ENCODE measurements around the gene TMEM126A.

Gene TMEM126A

GRCh38 chr11:85627998-85628770 is 19.6 kb upstream of the TMEM126A start, which contains the start of gene TMEM126B:
TMEM126B (plus strand) TSS chr11:85628593; CDS start chr11:85628608, 15 bp downstream.
- Histone ChIP-seq H2BK15ac (ENCODE audit: low read depth, poor library complexity, severe bottlenecking) (peak within 1 kb of the TSS; percentile 56), H3K36me3 (ENCODE audit: control insufficient read depth in 1 of 2, insufficient read depth in 2 of 2, low read depth in 1 of 2, low read length in 2 of 2) (peaks cover 2 to 15% of the 10 kb centered on the region in 2 experiments), H3K23ac (ENCODE audit: low read length in 2 of 2) (no peak within 1 kb of the TSS), H3K4me2 (ENCODE audit: low read length, poor library complexity, severe bottlenecking) (peak within 1 kb of the TSS; percentile 82), H2AFZ (ENCODE audit: low read depth, low read length) (peak within 1 kb of the TSS; percentile 69), H3K18ac (ENCODE audit: low read depth in 1 of 2, low read length in 2 of 2) (peak within 1 kb of the TSS; percentile 72 to 86), H3K4me3 (ENCODE audit: insufficient read depth in 1 of 2, low read depth in 1 of 2, low read length in 2 of 2) (peak within 1 kb of the TSS; percentile 64 to 95), H2AK5ac (ENCODE audit: low read length, severe bottlenecking) (no peak within 1 kb of the TSS), H4K8ac (ENCODE audit: low read length) (peak within 1 kb of the TSS; percentile 76), H2BK120ac (ENCODE audit: low read depth, low read length) (no peak within 1 kb of the TSS), H3K4ac (ENCODE audit: low read depth in 1 of 2, low read length in 2 of 2) (peak within 1 kb of the TSS in 1 of 2 experiments; percentile 80), H3K9ac (ENCODE audit: low read length) (peak within 1 kb of the TSS; percentile 95), H3K27ac (ENCODE audit: low read length, poor library complexity, severe bottlenecking) (peak within 1 kb of the TSS; percentile 83), H3K4me1 (ENCODE audit: control insufficient read depth, insufficient read depth, low read depth, low read length) (no peaks in the 10 kb centered on the region), H3K14ac (ENCODE audit: low read length in 2 of 2) (peak within 1 kb of the TSS in 1 of 2 experiments; percentile 41), H3K79me1 (replicated peaks; ENCODE audit: low read length, poor library complexity, severe bottlenecking) (peaks cover 6% of the 10 kb centered on the region), H3K27me3 (ENCODE audit: control insufficient read depth in 1 of 2, insufficient read depth in 1 of 2, low read length in 2 of 2) (no peaks in the 10 kb centered on the region), H2BK5ac (ENCODE audit: low read depth, low read length, poor library complexity, severe bottlenecking) (no peak within 1 kb of the TSS), H4K91ac (ENCODE audit: low read length) (peak within 1 kb of the TSS; percentile 65), H2BK12ac (ENCODE audit: low read length in 2 of 2) (peak within 1 kb of the TSS in 1 of 2 experiments; percentile 27), H3K9me3 (ENCODE audit: control insufficient read depth, low read length) (no peaks in the 10 kb centered on the region)
- peak; percentile 98 for DNase-seq
- under 1% methylated on average over 41 of the region's 41 CpGs for WGBS

- H3K9ac ChIP-seq (ENCODE audit: low read length) = peak overlapping the region; percentile 95
- peaks cover 2 to 16% of the 10 kb centered on the region in 2 experiments for H3K36me3 ChIP-seq (ENCODE audit: control insufficient read depth in 1 of 2, insufficient read depth in 2 of 2, low read depth in 1 of 2, low read length in 2 of 2)
- H3K23ac ChIP-seq (ENCODE audit: low read length in 2 of 2) = no peak overlapping the region
- no peaks in the 10 kb centered on the region for H3K27me3 ChIP-seq (ENCODE audit: control insufficient read depth in 1 of 2, insufficient read depth in 1 of 2, low read length in 2 of 2)
- H3K4me2 ChIP-seq (ENCODE audit: low read length, poor library complexity, severe bottlenecking) = peak overlapping the region; percentile 81
- peak overlapping the region; percentile 57 to 62 for H3K18ac ChIP-seq (ENCODE audit: low read depth in 1 of 2, low read length in 2 of 2)
- WGBS = 2% methylated on average over 10 of the region's 13 CpGs
- H3K4me3 ChIP-seq (ENCODE audit: insufficient read depth in 1 of 2, low read depth in 1 of 2, low read length in 2 of 2) = peak overlapping the region; percentile 64 to 95
- peak overlapping the region; percentile 69 for H2AFZ ChIP-seq (ENCODE audit: low read depth, low read length)
- DNase-seq = no peak
- peaks cover 6% of the 10 kb centered on the region for H3K79me1 ChIP-seq (replicated peaks; ENCODE audit: low read length, poor library complexity, severe bottlenecking)
- no peak overlapping the region for H4K91ac ChIP-seq (ENCODE audit: low read length)
- H3K27ac ChIP-seq (ENCODE audit: low read length, poor library complexity, severe bottlenecking) = peak overlapping the region; percentile 41
- H2BK12ac ChIP-seq (ENCODE audit: low read length in 2 of 2) = no peak overlapping the region
- no peak overlapping the region for H4K8ac ChIP-seq (ENCODE audit: low read length)
- H3K4me1 ChIP-seq (ENCODE audit: control insufficient read depth, insufficient read depth, low read depth, low read length) = no peaks in the 10 kb centered on the region
- H3K4ac ChIP-seq (ENCODE audit: low read depth in 1 of 2, low read length in 2 of 2) = peak overlapping the region in 1 of 2 experiments; percentile 80
- H2BK15ac ChIP-seq (ENCODE audit: low read depth, poor library complexity, severe bottlenecking) = no peak overlapping the region
- H2AK5ac ChIP-seq (ENCODE audit: low read length, severe bottlenecking) = no peak overlapping the region
- no peak overlapping the region for H2BK5ac ChIP-seq (ENCODE audit: low read depth, low read length, poor library complexity, severe bottlenecking)
- no peak overlapping the region for H3K14ac ChIP-seq (ENCODE audit: low read length in 2 of 2)
- H2BK120ac ChIP-seq (ENCODE audit: low read depth, low read length) = no peak overlapping the region
- H3K9me3 ChIP-seq (ENCODE audit: control insufficient read depth, low read length) = no peaks in the 10 kb centered on the region
Observed at GRCh38 chr11:85628771-85629341, 18.9 kb upstream of the TMEM126A start.

- Histone ChIP-seq H3K4me3 (ENCODE audit: insufficient read depth in 1 of 2, low read depth in 1 of 2, low read length in 2 of 2) (no peak overlapping the region), H3K27ac (ENCODE audit: low read length, poor library complexity, severe bottlenecking) (no peak overlapping the region), H2BK12ac (ENCODE audit: low read length in 2 of 2) (no peak overlapping the region), H2BK5ac (ENCODE audit: low read depth, low read length, poor library complexity, severe bottlenecking) (no peak overlapping the region), H3K23ac (ENCODE audit: low read length in 2 of 2) (no peak overlapping the region), H2BK120ac (ENCODE audit: low read depth, low read length) (no peak overlapping the region), H4K91ac (ENCODE audit: low read length) (no peak overlapping the region), H3K4me1 (ENCODE audit: control insufficient read depth, insufficient read depth, low read depth, low read length) (no peaks in the 10 kb centered on the region), H3K9ac (ENCODE audit: low read length) (no peak overlapping the region), H2BK15ac (ENCODE audit: low read depth, poor library complexity, severe bottlenecking) (no peak overlapping the region), H4K8ac (ENCODE audit: low read length) (no peak overlapping the region), H3K9me3 (ENCODE audit: control insufficient read depth, low read length) (no peaks in the 10 kb centered on the region), H3K36me3 (ENCODE audit: control insufficient read depth in 1 of 2, insufficient read depth in 2 of 2, low read depth in 1 of 2, low read length in 2 of 2) (peaks cover 6 to 71% of the 10 kb centered on the region in 2 experiments), H3K14ac (ENCODE audit: low read length in 2 of 2) (no peak overlapping the region), H3K79me1 (replicated peaks; ENCODE audit: low read length, poor library complexity, severe bottlenecking) (peaks cover 6% of the 10 kb centered on the region), H2AFZ (ENCODE audit: low read depth, low read length) (no peak overlapping the region), H3K18ac (ENCODE audit: low read depth in 1 of 2, low read length in 2 of 2) (no peak overlapping the region), H3K4me2 (ENCODE audit: low read length, poor library complexity, severe bottlenecking) (no peak overlapping the region), H2AK5ac (ENCODE audit: low read length, severe bottlenecking) (no peak overlapping the region), H3K4ac (ENCODE audit: low read depth in 1 of 2, low read length in 2 of 2) (no peak overlapping the region), H3K27me3 (ENCODE audit: control insufficient read depth in 1 of 2, insufficient read depth in 1 of 2, low read length in 2 of 2) (no peaks in the 10 kb centered on the region)
- DNase-seq = no peak
- WGBS = no CpG with 5 or more reads among the region's 3 CpGs
Observed at GRCh38 chr11:85634747-85635146, 13.0 kb upstream of the TMEM126A start.

GRCh38 chr11:85643191-85643614 is 4.6 kb upstream of the TMEM126A start:
- Histone ChIP-seq H4K91ac (ENCODE audit: low read length) (no peak overlapping the region), H3K79me1 (replicated peaks; ENCODE audit: low read length, poor library complexity, severe bottlenecking) (no peaks in the 10 kb centered on the region), H3K9ac (ENCODE audit: low read length) (no peak overlapping the region), H2BK15ac (ENCODE audit: low read depth, poor library complexity, severe bottlenecking) (no peak overlapping the region), H3K4me2 (ENCODE audit: low read length, poor library complexity, severe bottlenecking) (no peak overlapping the region), H3K27me3 (ENCODE audit: control insufficient read depth in 1 of 2, insufficient read depth in 1 of 2, low read length in 2 of 2) (peaks cover 0 to 7% of the 10 kb centered on the region in 2 experiments), H3K4ac (ENCODE audit: low read depth in 1 of 2, low read length in 2 of 2) (no peak overlapping the region), H3K23ac (ENCODE audit: low read length in 2 of 2) (no peak overlapping the region), H3K27ac (ENCODE audit: low read length, poor library complexity, severe bottlenecking) (no peak overlapping the region), H3K36me3 (ENCODE audit: control insufficient read depth in 1 of 2, insufficient read depth in 2 of 2, low read depth in 1 of 2, low read length in 2 of 2) (peaks cover 0 to 13% of the 10 kb centered on the region in 2 experiments), H2BK5ac (ENCODE audit: low read depth, low read length, poor library complexity, severe bottlenecking) (no peak overlapping the region), H3K4me3 (ENCODE audit: insufficient read depth in 1 of 2, low read depth in 1 of 2, low read length in 2 of 2) (no peak overlapping the region), H3K4me1 (ENCODE audit: control insufficient read depth, insufficient read depth, low read depth, low read length) (peaks cover 2% of the 10 kb centered on the region), H3K14ac (ENCODE audit: low read length in 2 of 2) (no peak overlapping the region), H3K9me3 (ENCODE audit: control insufficient read depth, low read length) (no peaks in the 10 kb centered on the region), H2BK120ac (ENCODE audit: low read depth, low read length) (no peak overlapping the region), H4K8ac (ENCODE audit: low read length) (no peak overlapping the region), H2AK5ac (ENCODE audit: low read length, severe bottlenecking) (no peak overlapping the region), H2BK12ac (ENCODE audit: low read length in 2 of 2) (no peak overlapping the region), H3K18ac (ENCODE audit: low read depth in 1 of 2, low read length in 2 of 2) (no peak overlapping the region), H2AFZ (ENCODE audit: low read depth, low read length) (no peak overlapping the region)
- no peak for DNase-seq
- WGBS = 83% methylated on average over 2 of the region's 2 CpGs

Data from mesenchymal stem cell (in vitro differentiated cells and primary cell).